Measurements from ENCODE around the gene GEMIN8.

Gene GEMIN8

DNA sequence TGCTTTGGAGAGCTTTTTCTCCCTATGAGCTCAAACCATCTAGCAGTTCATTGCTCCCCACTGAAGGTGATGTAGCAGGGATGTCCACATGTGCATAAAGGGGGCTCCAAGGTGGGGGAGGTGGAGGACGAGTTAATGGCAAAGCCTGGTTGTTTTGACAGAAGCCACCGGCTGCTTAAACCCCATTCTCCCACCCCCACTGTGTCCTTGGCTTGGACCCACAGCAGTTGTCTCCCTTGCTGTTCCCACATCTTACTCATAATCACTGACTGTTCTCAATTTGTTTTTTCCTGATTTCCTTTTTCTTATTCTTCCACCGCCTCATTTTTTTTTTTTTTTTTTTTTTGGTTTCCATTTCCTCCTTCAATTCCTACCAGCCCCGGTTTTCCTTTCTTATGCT, 72.7 kb downstream of the GEMIN8 start:
- Histone ChIP-seq H3K27me3 (ENCODE audit: low read depth) (peaks cover 22% of the 10 kb centered on the region), H3K36me3 (replicated peaks) (no peaks in the 10 kb centered on the region), H3K4me3 (no peak overlapping the region), H3K9me3 (peaks cover 2% of the 10 kb centered on the region; the same call in 1 of the 2 replicates), H3K4me1 (no peaks in the 10 kb centered on the region)
- in situ Hi-C loops (cut with MboI; ENCODE audit: low sequenced_read_pairs) = no loop called here
- DNase-seq (ENCODE audit: low spot score in 2 of 2) = no peak

Measured in HAP-1 (cell line).